AG10803 (cell line): ENCODE results near the gene APP.

ENCODE experiments used
- DNase-seq: peaks from one replicate; pipeline ENCODE4 v3.0.0; 2010; ENCODE audit warnings: low read depth
- H3K4me3 ChIP-seq: 2 replicates; pipeline ENCODE4 v1.5.1; 2011; ENCODE audit warnings: mild to moderate bottlenecking, low read length, control low read depth
- CTCF ChIP-seq: conservative IDR thresholded peaks from 2 replicates; pipeline ENCODE4 v1.5.1; 2011; ENCODE audit warnings: mild to moderate bottlenecking, low read length, control low read depth, inconsistent platforms

The APP gene

GRCh38 chr21:26130249-26130881 is 40.2 kb downstream of the APP start:
- peak; percentile 26 for DNase-seq
- no peak overlapping the region for H3K4me3 ChIP-seq
- no peak for TF ChIP-seq CTCF

GRCh38 chr21:26127918-26128317 is 42.7 kb downstream of the APP start:
- DNase-seq = peak; percentile 54
- no peak for TF ChIP-seq CTCF
- H3K4me3 ChIP-seq = peak overlapping the region; percentile 8; the same call in 1 of the 2 replicates

GRCh38 chr21:26127073-26127814 is 43.3 kb downstream of the APP start:
- TF ChIP-seq CTCF = no peak
- DNase-seq = no peak
- no peak overlapping the region for H3K4me3 ChIP-seq

DNA sequence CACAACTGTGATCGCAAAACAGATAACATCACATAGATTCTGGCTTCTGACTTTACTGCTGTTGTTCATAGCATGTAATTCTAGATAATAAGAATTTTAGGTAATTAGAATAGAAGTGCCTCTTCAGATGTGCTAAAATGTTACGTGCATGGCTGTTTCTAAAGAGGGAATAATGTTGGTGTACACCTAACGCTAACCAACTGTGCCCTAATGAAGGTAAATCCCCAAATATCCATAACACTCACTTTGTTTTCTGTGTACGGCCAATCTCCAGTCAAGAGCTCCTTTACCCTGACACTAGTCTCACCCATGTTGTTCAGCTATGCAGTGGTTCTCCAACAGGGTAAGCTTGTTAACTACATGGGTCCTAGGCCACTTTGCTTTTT is 44.4 kb downstream of the APP start:
- no peak for DNase-seq
- TF ChIP-seq CTCF = no peak
- H3K4me3 ChIP-seq = no peak overlapping the region

DNA sequence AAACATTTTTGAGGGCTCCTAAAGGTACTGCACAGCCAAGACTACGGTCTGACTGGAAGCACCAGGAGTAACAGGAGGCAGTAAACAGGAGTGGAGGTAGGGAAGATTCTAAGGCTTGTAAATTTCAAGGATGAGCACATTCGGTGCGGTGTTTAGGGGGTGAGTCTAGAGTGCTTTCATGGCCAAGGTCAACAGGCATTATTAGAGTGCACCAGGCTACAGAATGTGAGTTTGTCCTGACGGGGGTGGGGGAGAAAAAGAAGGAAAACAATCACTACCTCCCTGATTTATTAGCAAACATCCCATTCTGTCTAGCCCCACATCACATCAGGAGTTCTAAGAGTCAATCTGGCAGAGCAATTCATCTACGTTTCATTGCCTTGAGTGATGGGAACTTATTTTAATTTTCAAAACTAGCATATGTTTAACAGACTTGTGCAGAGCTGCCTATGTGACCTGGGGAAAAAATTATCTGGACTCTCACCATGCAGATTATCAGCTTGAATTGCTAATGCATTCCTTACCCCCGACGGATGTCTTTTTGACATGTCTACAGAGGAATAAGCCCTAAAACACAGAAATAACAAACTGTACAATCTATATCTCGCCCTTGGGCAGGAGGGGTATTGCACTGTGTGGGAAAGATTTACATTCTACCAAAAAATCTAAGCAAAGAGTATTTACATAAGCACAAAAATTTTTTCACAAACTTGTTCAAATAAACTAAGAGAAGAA is 45.0 kb downstream of the APP start:
- DNase-seq = no peak
- no peak for TF ChIP-seq CTCF
- H3K4me3 ChIP-seq = no peak overlapping the region

GRCh38 chr21:26124896-26125295 is 45.7 kb downstream of the APP start:
- no peak for DNase-seq
- TF ChIP-seq CTCF = no peak
- no peak overlapping the region for H3K4me3 ChIP-seq
